ENCODE data around the gene PHF21A. TPM values are rescaled to one million over a fixed set of nuclear protein-coding genes. Genes with fewer than 3 reads are reported as not detected.

Gene PHF21A
- total and polyA plus RNA-seq, 2 of the 13 experiments (the other 11 are each of a cell fraction or from before 2014, with no cell fraction given), result 4.1 to 34.6 TPM

DNA sequence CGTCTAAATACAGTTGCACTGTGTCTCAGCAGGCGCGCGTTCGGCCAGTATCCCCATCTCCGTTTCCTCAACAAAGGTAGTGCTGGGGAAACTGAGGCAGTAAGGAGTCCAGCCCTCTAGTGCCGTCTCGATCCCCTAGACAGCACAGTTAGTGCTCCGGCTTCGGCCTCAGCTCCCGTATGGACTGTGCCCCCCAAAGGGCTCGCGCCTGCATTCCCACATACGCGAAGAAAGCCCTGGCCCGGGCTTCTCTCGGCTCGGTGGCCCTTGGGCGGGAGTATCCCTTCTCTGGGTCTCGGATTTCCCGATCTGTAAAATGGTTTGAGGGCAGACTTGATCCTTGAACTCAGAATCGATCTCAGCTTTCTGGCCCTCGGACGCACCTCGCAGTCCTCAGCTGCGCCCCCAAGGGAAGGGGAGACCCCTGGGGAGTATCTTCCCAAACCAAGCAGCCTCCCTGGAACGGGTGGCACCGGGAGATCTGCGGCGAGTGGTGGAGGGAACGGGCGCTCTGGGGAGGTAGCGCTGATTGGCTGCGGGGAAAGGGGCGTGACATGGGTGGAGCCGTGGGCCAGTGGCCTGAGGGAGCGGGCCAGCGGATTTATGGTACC is 202.8 kb downstream of the PHF21A start (continued):
- peak; percentile 57; the same call in 1 of the 2 replicates for TF ChIP-seq ZNF275 (CRISPR knock-in tag; IDR thresholded peaks at IDR 0.05; ENCODE audit: borderline replicate concordance)
- no peak for TF ChIP-seq NCOR1 (IDR thresholded peaks at IDR 0.05; ENCODE audit: borderline replicate concordance, low read length)
- no peak for TF ChIP-seq ZFP62 (CRISPR knock-in tag; IDR thresholded peaks at IDR 0.05)
- TF ChIP-seq ZHX1 (CRISPR knock-in tag; IDR thresholded peaks at IDR 0.05; ENCODE audit: low read depth), result no peak
- TF ChIP-seq ETS1 (CRISPR knock-in tag; IDR thresholded peaks at IDR 0.05), result no peak
- TF ChIP-seq, protein P1, sequence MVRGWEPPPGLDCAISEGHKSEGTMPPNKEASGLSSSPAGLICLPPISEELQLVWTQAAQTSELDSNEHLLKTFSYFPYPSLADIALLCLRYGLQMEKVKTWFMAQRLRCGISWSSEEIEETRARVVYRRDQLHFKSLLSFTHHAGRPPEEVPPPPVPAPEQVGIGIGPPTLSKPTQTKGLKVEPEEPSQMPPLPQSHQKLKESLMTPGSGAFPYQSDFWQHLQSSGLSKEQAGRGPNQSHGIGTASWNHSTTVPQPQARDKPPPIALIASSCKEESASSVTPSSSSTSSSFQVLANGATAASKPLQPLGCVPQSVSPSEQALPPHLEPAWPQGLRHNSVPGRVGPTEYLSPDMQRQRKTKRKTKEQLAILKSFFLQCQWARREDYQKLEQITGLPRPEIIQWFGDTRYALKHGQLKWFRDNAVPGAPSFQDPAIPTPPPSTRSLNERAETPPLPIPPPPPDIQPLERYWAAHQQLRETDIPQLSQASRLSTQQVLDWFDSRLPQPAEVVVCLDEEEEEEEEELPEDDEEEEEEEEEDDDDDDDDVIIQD (CRISPR knock-in tag; IDR thresholded peaks at IDR 0.05; ENCODE audit: low read depth), result no peak
- no peak for TF ChIP-seq PRMT3 (CRISPR knock-in tag; IDR thresholded peaks at IDR 0.05; ENCODE audit: borderline replicate concordance, low read depth)
- no peak for TF ChIP-seq TBL1XR1 (IDR thresholded peaks at IDR 0.05; ENCODE audit: borderline replicate concordance, low read length, partially characterized antibody)
- TF ChIP-seq ZNF317 (CRISPR knock-in tag; IDR thresholded peaks at IDR 0.05), result peak; percentile 50
- TF ChIP-seq, protein P2, sequence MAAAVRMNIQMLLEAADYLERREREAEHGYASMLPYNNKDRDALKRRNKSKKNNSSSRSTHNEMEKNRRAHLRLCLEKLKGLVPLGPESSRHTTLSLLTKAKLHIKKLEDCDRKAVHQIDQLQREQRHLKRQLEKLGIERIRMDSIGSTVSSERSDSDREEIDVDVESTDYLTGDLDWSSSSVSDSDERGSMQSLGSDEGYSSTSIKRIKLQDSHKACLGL (CRISPR knock-in tag; IDR thresholded peaks at IDR 0.05), result no peak; the same call in 1 of the 2 replicates
- no peak for TF ChIP-seq ZNF737 (CRISPR knock-in tag; IDR thresholded peaks at IDR 0.05; ENCODE audit: borderline replicate concordance)
- no peak for TF ChIP-seq FOSL1 (CRISPR knock-in tag; IDR thresholded peaks at IDR 0.05; ENCODE audit: borderline replicate concordance)
- 0 out of 2 replicates have a peak, but pooled peaks have one; percentile 23 for TF ChIP-seq NFATC3 (CRISPR knock-in tag; IDR thresholded peaks at IDR 0.05)
- no peak for TF ChIP-seq ZNF207 (IDR thresholded peaks at IDR 0.05; ENCODE audit: borderline replicate concordance)
- TF ChIP-seq CHD2 (IDR thresholded peaks at IDR 0.05; ENCODE audit: low read depth, low read length), result no peak
- TF ChIP-seq, protein P3, sequence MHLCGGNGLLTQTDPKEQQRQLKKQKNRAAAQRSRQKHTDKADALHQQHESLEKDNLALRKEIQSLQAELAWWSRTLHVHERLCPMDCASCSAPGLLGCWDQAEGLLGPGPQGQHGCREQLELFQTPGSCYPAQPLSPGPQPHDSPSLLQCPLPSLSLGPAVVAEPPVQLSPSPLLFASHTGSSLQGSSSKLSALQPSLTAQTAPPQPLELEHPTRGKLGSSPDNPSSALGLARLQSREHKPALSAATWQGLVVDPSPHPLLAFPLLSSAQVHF (CRISPR knock-in tag; IDR thresholded peaks at IDR 0.05), result no peak
- TF ChIP-seq ZNF24 (IDR thresholded peaks at IDR 0.05), result no peak
